IMR-90 (cell line): Measurements from ENCODE around the gene ARHGEF17.
A peak's percentile ranks its signal among the peaks of the same experiment; 100 is the strongest.

Source experiments
- CEBPB ChIP-seq: IDR thresholded peaks from 2 replicates; pipeline ENCODE4 v1.6.1; 2012; ENCODE audit warnings: low read depth, low read length, improper control_type of control experiment
- FOS ChIP-seq: fragments of 150-350 bp; IDR thresholded peaks from 2 replicates; pipeline ENCODE4 v1.6.1; 2016; ENCODE audit warnings: low read depth, low read length
- MXI1 ChIP-seq: IDR thresholded peaks from 2 replicates; pipeline ENCODE4 v1.6.1; 2012; ENCODE audit warnings: low read depth, mild to moderate bottlenecking, low read length, moderate library complexity, borderline replicate concordance
- POLR2A ChIP-seq: IDR thresholded peaks from 2 replicates; pipeline ENCODE4 v1.6.1; 2012; ENCODE audit warnings: mild to moderate bottlenecking, low read depth, low read length
- RFX5 ChIP-seq: IDR thresholded peaks from 2 replicates; pipeline ENCODE4 v1.8.0; 2012; ENCODE audit warnings: low read depth, mild to moderate bottlenecking, low read length, moderate library complexity
- TF ChIP-seq, protein P1 (sequence below): conservative IDR thresholded peaks from 2 replicates; pipeline ENCODE4 v1.5.1; 2012; ENCODE audit warnings: mild to moderate bottlenecking, low read depth, low read length, improper control_type of control experiment
- TF ChIP-seq, protein P2 (sequence below): fragments of 150-350 bp; IDR thresholded peaks from 2 replicates; pipeline ENCODE4 v1.6.1; 2017; ENCODE audit warnings: mild to moderate bottlenecking, antibody characterized with exemption, low read length, low read depth

DNA sequence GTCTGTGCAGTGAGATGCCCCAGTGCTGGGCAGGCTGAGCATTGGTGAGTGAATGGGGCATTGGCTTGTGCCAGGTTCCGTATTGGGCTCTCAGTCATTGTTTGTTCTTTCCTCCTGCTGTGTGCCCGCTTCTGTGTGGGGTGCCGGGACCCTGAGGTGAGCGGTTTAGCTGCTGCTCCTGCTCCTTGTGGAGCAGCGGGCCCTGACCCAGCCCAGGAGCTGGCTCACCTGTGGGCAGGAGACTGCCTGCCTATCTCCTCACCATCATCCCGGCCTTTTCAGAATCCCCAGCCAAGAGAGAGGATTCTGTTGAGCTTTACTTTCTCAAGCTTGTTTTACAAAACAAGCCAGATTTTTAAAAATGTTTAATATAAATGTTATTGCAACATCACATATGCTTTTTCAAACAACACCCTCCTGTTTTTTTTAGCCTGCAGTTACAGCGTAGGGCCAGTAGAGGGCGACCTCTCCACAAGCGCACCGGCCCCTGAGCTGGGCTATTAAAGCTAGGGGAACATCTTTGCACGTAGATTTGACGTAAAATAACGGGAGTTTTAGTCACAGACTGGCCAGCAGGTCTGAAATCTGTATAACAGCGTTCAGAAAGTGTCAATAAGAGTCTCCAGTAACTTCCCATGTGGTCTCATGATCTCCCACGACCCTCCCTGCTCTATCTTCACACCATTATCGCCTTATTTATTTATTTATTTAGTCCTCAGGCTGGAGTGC is 43.0 kb downstream of the ARHGEF17 start:
- TF ChIP-seq POLR2A (no peak), MXI1 (no peak), RFX5 (no peak), CEBPB (peak; percentile 94), FOS (no peak)
- TF ChIP-seq, protein P1, sequence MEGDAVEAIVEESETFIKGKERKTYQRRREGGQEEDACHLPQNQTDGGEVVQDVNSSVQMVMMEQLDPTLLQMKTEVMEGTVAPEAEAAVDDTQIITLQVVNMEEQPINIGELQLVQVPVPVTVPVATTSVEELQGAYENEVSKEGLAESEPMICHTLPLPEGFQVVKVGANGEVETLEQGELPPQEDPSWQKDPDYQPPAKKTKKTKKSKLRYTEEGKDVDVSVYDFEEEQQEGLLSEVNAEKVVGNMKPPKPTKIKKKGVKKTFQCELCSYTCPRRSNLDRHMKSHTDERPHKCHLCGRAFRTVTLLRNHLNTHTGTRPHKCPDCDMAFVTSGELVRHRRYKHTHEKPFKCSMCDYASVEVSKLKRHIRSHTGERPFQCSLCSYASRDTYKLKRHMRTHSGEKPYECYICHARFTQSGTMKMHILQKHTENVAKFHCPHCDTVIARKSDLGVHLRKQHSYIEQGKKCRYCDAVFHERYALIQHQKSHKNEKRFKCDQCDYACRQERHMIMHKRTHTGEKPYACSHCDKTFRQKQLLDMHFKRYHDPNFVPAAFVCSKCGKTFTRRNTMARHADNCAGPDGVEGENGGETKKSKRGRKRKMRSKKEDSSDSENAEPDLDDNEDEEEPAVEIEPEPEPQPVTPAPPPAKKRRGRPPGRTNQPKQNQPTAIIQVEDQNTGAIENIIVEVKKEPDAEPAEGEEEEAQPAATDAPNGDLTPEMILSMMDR: peak; percentile 94
- TF ChIP-seq, protein P2, sequence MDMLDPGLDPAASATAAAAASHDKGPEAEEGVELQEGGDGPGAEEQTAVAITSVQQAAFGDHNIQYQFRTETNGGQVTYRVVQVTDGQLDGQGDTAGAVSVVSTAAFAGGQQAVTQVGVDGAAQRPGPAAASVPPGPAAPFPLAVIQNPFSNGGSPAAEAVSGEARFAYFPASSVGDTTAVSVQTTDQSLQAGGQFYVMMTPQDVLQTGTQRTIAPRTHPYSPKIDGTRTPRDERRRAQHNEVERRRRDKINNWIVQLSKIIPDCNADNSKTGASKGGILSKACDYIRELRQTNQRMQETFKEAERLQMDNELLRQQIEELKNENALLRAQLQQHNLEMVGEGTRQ: no peak
